NCI-H1694 treated with DMSO at 0.1 percent for 48 hours (cell line): ENCODE results near the gene OR6M1.

ENCODE experiments used
- DNase-seq: peaks from one replicate; lab custom pipeline; 2025; lab: John Stamatoyannopoulos, UW

OR6M1 gene

GRCh38 chr11:123775715-123776549, 30.2 kb downstream of the OR6M1 start:
- DNase-seq = no peak

- DNase-seq = no peak
Measured at GRCh38 chr11:123775289-123775688, 30.9 kb downstream of the OR6M1 start.

- DNase-seq = no peak
Measured at GRCh38 chr11:123773959-123774358, 32.2 kb downstream of the OR6M1 start.

GRCh38 chr11:123773026-123773425, 33.1 kb downstream of the OR6M1 start:
- DNase-seq = no peak

GRCh38 chr11:123771664-123772063, 34.5 kb downstream of the OR6M1 start:
- DNase-seq = no peak

- no peak for DNase-seq
Measured at GRCh38 chr11:123770712-123771111, 35.4 kb downstream of the OR6M1 start.

- no peak for DNase-seq
Measured at GRCh38 chr11:123765601-123766000, 40.5 kb downstream of the OR6M1 start.

- no peak for DNase-seq
Measured at GRCh38 chr11:123762422-123762821, 43.7 kb downstream of the OR6M1 start.

GRCh38 chr11:123760894-123761293, 45.3 kb downstream of the OR6M1 start:
- no peak for DNase-seq

GRCh38 chr11:123757976-123758375, 48.2 kb downstream of the OR6M1 start:
- no peak for DNase-seq

- no peak for DNase-seq
Measured at GRCh38 chr11:123755813-123756212, 50.3 kb downstream of the OR6M1 start.
